OCI-M2 (cell line): Measurements from ENCODE around the gene ASPHD2.

Experiments used
- DNase-seq: peaks from one replicate; lab custom pipeline; 2025; ENCODE audit not compliant: unreplicated experiment; lab: John Stamatoyannopoulos, UW

Gene ASPHD2

DNA sequence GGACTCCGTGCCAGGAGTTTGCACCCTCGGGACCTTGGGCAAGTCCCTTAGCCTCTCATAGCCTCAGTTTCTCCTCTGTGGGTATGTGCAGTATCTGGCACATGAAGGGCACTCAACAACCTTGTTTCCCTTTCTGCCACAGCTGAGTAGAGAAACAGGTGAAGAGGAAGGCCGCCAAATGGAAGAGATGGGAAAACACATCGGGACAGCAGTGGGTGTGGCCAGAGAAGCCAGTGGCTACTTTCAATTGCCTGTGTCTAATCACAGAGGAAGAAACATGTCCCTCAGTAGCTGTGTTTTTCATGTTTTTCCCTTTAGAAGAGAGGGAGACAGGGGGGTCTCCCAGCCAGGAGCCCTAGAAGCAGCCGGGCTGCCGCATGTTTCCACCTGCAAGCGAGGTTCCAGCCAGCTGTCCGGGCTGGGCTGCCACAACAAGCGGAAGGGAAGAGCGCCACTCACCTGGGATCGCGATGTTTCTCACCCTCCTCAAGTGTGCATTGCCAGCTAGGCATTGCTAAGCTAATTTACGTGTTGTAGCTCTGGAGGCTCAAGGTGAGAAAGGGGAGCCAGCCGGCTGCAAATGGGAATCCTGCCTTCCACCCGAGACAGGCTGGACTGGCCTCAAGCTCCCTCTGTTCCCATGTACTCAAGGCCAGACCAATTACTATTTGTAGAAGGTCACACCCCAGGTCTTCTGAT, 16.7 kb downstream of the ASPHD2 start:
- DNase-seq: no peak

- no peak for DNase-seq
Measured at GRCh38 chr22:26446808-26447515, 17.9 kb downstream of the ASPHD2 start.

DNA sequence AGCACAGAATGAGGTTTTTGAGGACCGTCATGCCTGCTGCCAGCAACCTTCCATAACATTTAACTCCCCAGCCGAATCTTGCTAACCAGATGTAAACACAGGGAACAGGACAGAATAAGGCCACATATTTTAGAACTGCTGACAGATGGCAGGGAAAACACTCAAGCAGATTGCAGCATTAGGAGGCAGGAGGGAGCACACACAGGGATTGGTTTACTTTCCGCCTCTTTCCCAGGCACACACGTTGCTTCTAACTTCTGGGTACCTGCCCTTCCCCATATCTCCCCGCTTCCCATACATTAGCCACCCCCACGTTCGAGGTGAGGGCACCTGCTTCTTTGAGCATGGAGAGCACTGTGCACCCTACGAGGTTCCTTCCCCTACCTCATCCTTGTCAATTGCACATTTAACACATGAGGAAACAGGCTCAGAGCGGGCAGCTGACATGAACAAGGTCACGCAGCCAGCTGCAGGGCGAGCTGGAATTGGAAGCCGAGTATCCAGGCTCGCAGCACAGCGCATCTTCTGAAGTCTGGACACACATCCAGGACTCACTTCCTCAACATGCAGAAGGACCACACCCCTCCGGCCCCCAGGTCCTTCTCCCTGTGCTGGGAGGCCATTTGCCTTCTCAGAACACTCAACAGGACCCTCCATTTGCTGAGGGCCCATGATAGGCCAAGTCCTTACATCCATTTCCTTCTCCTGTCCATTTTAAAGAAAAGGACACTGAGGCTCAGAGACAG, 18.7 kb downstream of the ASPHD2 start:
- DNase-seq: no peak

DNA sequence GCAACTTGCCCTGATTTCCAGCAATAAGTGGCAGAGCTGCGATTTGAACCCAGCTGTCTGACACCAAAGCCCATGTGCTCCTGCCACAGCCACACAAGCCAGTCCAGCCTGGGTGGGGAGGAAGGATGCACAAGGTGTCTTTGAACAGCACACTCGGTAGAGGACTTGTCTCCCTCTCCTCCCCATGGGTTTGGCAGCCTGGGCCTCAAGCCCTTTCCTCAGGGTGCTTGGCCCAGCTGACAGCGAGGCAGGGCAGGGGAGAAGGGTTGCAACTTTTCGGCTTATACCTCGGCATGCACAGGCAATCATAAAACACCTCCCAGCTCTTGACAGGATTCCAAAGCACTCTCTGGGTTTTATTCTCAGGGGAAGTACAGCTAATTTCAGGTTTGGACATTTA, 19.3 kb downstream of the ASPHD2 start:
- DNase-seq: no peak

DNA sequence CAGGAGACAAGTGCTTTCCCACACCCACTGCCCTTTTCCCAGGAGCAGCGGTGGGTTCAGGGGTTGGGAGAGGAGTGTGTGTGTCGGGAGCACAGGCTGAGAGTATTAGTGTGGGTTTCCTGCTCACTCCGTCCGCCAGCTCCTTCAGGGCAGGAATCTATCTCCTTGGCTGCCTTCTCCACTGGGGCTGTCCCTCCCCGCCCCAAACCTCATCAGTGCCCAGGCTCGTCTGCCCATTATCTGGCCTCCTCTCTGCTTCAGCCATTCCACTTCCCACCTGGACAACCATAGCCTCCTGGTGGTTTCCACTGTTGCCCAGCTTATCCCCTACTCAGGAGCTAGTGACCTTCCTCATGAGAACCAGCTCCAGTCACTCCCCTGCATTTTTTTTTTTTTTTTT, 19.9 kb downstream of the ASPHD2 start:
- no peak for DNase-seq

GRCh38 chr22:26450453-26451185, 21.6 kb downstream of the ASPHD2 start:
- no peak for DNase-seq

DNA sequence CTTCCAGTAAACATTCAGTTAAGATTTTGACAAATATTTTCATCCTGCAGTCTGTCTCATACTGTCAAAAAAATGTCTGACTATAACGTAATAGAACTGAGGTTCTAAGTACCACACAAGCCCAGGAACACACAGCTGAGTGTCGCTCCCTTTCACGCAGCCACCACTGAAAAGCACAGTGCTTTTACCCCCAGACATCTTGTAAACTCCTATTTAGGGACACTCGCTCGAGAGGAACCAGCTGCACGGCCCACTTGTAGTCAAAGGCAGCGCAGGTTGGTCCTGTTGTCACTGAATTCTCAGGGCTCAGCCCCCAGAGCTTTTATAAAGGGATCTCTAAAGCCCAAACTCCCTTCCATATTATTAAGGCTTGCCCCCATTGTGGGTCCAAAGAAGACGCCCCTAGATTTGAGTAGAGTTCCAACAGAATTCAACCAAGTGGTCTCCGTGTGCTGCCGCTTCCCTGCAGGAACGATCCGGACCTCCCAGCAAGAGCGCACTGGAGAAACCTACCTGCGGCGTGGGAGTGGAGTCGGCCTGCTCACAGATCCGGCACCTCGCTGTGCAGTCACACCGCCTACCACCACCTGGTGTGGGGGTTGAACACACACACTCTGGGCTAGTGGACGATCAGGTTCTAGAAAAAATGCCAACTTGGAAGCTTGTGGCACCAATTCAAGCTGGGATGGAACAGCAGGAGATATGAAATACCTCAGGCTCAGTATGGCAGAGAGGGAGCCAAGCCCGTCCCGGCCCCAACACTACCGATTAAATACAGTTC, 23.4 kb downstream of the ASPHD2 start:
- no peak for DNase-seq

GRCh38 chr22:26453216-26453615, 24.2 kb downstream of the ASPHD2 start:
- DNase-seq: no peak

DNA sequence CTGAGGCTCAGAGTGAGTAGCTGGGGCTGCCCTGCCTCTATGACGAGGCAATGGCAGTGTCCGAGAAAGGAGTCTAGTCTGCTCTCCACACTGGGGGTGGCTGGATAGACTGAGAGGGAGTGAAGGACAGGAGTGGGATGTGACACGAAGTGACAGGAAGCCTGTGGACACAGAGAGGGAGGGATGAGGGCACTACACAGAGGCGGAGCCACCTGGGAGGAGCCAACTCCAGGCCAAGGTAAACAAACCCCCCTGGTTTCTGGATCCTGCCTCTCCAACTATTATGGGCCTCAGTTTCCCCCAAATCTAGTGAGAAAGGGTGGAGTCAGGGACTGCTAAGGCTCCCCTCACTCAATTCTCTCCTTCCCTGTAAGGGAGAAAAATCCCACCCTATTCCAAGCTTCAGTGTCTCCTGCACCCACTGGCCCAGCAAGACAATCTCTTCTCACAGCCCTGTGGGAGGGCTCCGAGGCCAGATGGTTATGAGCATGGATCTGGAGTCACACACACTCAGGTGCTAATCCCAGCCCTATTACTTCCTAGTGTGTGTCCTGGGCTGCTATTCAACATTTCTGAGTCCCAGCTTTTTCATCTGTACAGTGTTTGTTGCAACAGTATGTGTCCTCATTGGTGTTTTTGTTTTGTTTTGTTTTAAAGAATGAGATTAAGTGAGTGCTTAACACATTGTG, 24.9 kb downstream of the ASPHD2 start:
- DNase-seq: no peak

GRCh38 chr22:26457661-26458272, 28.7 kb downstream of the ASPHD2 start:
- no peak for DNase-seq

DNA sequence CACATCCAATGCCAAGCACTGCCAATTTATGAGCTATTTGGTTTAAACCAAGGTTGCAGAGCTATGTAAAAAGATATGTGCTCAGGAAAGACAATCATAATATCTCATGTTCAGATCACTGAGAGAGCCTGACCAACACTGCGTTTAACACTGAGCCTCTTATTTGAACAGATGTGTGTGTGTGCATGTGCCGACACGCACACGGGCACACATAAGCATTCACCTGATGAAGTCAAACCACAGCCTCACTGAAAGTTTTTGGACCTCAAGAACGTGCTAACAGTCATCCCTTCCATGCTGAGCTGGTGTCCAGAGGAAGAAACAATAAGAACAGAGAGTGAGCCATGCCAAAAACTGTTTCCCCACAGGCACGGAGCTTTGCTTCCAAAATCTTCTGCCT, 31.1 kb downstream of the ASPHD2 start:
- no peak for DNase-seq

- no peak for DNase-seq
Measured at GRCh38 chr22:26461188-26461810, 32.2 kb downstream of the ASPHD2 start.

GRCh38 chr22:26462051-26462450, 33.0 kb downstream of the ASPHD2 start:
- DNase-seq: no peak

- no peak for DNase-seq
Measured at GRCh38 chr22:26462641-26463040, 33.6 kb downstream of the ASPHD2 start.

- DNase-seq: no peak
Measured at GRCh38 chr22:26463101-26463661, 34.1 kb downstream of the ASPHD2 start.

- no peak for DNase-seq
Measured at GRCh38 chr22:26463688-26464087, 34.6 kb downstream of the ASPHD2 start.

DNA sequence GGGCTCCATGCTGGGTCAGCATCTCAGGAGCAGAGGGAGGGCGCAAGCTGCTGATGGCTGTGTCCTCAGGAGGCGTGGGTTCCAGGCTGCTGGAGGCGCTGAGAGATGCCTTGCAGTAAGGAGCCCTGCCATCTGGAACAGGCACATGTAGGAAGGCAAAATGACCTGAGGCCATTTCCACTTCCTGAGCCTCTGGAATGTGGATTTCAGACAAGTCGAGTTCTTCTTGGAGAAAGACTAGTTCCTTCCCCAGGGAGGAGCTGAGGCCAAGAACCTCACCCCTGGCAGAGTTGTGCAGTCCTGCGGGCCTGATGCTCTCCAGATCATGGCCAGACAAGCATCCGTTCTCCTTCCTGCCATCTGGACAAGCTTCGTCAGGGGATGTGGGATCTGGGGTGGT, 35.3 kb downstream of the ASPHD2 start:
- no peak for DNase-seq

DNA sequence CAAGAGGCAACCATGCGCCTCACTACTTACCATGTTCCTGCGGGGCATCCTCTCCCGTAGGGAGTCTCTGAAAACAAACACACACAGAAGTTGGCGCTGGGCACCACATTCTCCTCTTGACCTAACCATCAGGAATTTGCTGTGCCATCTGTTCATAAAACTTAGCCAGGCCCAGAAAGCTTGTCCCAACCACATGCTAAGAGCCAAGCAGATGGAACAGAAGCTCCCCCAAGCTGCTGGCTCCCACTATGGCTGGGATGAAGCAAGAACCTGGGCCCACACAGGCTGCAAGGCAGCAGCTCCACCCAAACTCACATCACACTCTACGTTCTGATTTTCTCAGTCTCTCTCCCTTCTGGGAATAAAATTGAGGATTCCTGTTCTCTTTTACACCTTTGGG, 37.1 kb downstream of the ASPHD2 start:
- DNase-seq: no peak

DNA sequence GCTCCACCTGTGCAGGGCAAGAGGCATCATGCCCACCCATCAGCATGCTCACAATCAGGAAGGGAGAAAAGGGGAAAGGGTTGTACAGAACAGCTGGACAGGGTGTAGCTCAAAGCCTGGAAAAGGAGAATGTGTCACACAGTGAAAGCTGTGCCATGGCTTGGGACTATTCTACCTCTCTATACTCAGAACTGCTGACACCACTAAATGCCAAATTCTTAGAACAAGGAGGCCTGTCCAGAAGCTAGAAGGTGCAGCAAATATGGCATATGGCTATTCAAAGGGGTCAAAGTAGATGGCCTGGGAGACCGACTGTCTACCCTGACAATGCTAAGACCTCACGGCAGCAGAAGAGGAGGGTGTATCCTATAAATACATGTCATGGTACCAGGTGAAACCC, 41.7 kb downstream of the ASPHD2 start:
- DNase-seq: no peak
